Heart left ventricle (tissue), 13 donors: ENCODE measurements around the gene GREM2.

Experiments used
- POLR2A ChIP-seq, 2 donors: fragments of 450-650 bp; IDR thresholded peaks; one replicate each; pipeline ENCODE4 v1.6.1; 2017; ENCODE audit warnings: antibody characterized with exemption in 2 of 2, mild to moderate bottlenecking in 2 of 2, moderate library complexity in 2 of 2
- TF ChIP-seq, protein P1 (sequence below), 12 donors: fragments of 200-600 bp; sonication (generic) in 4 of 12; IDR thresholded peaks; one replicate each; pipeline versions ENCODE4 v1.5.0 to v1.8.0; 2018 to 2022; ENCODE audit warnings: antibody characterized with exemption in 12 of 12, mild to moderate bottlenecking in 5 of 12
- donor health status: ischemic (EF 13 %, LVEDD 7.1; RV severe dilation, severe dysfunction).
- donor health status: DM: no; HTN: yes; CAD: no.
- donor health status: DM: no; HTN: no; CAD: no.
- donor health status: ischemic (EF 25% LVEDD 6.9; RV normal size, moderate dysfunction).
- donor health status: ischemic (EF 25% LVEDD 5.7; RV mildly dilated, moderate dysfunction).
- donor health status: ischemic (EF 35%, LVEDD 5.7; RV mildly dilated, moderate dysfunction).
- donor health status: nonischemic (EF 11% LVEDD 7.7; RV severe dilation, severe dysfunction).
- donor health status: DM: yes; HTN: yes; CAD: no.
- donor health status: PGD.
- donor health status: ischemic (EF 29% LVEDD 5.4; RV normal size, mild dysfunction).
- donor health status: nonischemic (EF 23%, LVEDD 6.1; RV moderate dilation, normal function).

DNA sequence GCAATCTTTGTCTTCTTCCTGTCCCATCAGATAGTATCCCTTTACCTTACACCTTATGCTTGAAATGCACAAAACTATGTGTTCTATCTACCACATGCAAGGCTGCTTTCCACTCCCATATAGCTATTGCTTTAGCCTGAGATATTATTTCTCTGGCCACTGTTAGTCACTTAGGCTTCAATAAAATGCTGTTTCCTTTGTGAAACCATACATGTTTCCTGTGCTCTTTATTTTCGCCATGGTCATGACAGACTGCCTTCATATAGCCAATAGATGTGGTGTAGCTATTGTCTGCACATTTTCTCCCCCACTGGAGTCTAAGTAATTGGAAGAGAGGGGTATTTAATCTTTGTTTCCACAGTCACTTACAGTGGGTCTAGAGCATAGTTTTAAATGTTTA, 108.4 kb downstream of the GREM2 start:
- TF ChIP-seq POLR2A (IDR thresholded peaks at IDR 0.05) = no peak
- TF ChIP-seq, protein P1, sequence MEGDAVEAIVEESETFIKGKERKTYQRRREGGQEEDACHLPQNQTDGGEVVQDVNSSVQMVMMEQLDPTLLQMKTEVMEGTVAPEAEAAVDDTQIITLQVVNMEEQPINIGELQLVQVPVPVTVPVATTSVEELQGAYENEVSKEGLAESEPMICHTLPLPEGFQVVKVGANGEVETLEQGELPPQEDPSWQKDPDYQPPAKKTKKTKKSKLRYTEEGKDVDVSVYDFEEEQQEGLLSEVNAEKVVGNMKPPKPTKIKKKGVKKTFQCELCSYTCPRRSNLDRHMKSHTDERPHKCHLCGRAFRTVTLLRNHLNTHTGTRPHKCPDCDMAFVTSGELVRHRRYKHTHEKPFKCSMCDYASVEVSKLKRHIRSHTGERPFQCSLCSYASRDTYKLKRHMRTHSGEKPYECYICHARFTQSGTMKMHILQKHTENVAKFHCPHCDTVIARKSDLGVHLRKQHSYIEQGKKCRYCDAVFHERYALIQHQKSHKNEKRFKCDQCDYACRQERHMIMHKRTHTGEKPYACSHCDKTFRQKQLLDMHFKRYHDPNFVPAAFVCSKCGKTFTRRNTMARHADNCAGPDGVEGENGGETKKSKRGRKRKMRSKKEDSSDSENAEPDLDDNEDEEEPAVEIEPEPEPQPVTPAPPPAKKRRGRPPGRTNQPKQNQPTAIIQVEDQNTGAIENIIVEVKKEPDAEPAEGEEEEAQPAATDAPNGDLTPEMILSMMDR (IDR thresholded peaks at IDR 0.05) = no peak
